MM.1S (cell line): ENCODE data around the gene PIGR.

Source experiments
- DNase-seq: peaks from one replicate; pipeline ENCODE4 v3.0.0-alpha.2; 2015
- H2AFZ ChIP-seq: fragments of 300-600 bp; sonication (generic); 2 replicates; pipeline ENCODE4 v1.6.0; 2016; ENCODE audit warnings: antibody characterized with exemption, low read length
- H3F3A ChIP-seq: fragments of 300-600 bp; sonication (generic); 2 replicates; pipeline ENCODE4 v1.6.1; 2016; ENCODE audit warnings: mild to moderate bottlenecking, antibody characterized with exemption, low read length, moderate library complexity, mixed read lengths; ENCODE audit not compliant: insufficient read depth
- H3K27ac ChIP-seq: fragments of 300-600 bp; sonication (generic); 2 replicates; pipeline ENCODE4 v1.5.1; 2016; ENCODE audit warnings: mild to moderate bottlenecking, low read length
- H3K27me3 ChIP-seq: fragments of 300-600 bp; sonication (generic); replicated peaks from 2 replicates; pipeline ENCODE4 v1.6.0; 2016; ENCODE audit warnings: low read length; ENCODE audit not compliant: insufficient read depth
- H3K36me3 ChIP-seq: fragments of 300-600 bp; sonication (generic); replicated peaks from 2 replicates; pipeline ENCODE4 v1.6.1; 2016; ENCODE audit warnings: mild to moderate bottlenecking, low read length, mixed read lengths; ENCODE audit not compliant: insufficient read depth
- H3K4me1 ChIP-seq: fragments of 300-600 bp; sonication (generic); 2 replicates; pipeline ENCODE4 v1.6.1; 2016; ENCODE audit warnings: low read length, mixed read lengths
- H3K4me2 ChIP-seq: fragments of 300-600 bp; sonication (generic); 2 replicates; pipeline ENCODE4 v1.6.0; 2016; ENCODE audit warnings: low read depth, low read length
- H3K4me3 ChIP-seq: fragments of 300-600 bp; sonication (generic); 2 replicates; pipeline ENCODE4 v1.5.1; 2016; ENCODE audit warnings: low read length, mixed read lengths
- H3K79me2 ChIP-seq: fragments of 300-600 bp; sonication (generic); 2 replicates; pipeline ENCODE4 v1.6.1; 2016; ENCODE audit warnings: mixed run types, low read length, mixed read lengths
- H3K9ac ChIP-seq: fragments of 300-600 bp; sonication (generic); 2 replicates; pipeline ENCODE4 v1.6.1; 2016; ENCODE audit warnings: low read length, mixed read lengths
- H3K9me2 ChIP-seq: fragments of 300-600 bp; sonication (generic); replicated peaks from 2 replicates; pipeline ENCODE4 v1.6.1; 2016; ENCODE audit warnings: mild to moderate bottlenecking, low read length, mixed read lengths; ENCODE audit not compliant: insufficient read depth
- H3K9me3 ChIP-seq: fragments of 300-600 bp; sonication (generic); replicated peaks from 2 replicates; pipeline ENCODE4 v1.6.1; 2016; ENCODE audit warnings: mild to moderate bottlenecking, low read length, mixed read lengths; ENCODE audit not compliant: insufficient read depth
- H4K20me1 ChIP-seq: fragments of 300-600 bp; sonication (generic); 2 replicates; pipeline ENCODE4 v1.6.1; 2016; ENCODE audit warnings: mild to moderate bottlenecking, low read length, moderate library complexity, mixed read lengths; ENCODE audit not compliant: insufficient read depth
- CTCF ChIP-seq: fragments of 300-600 bp; sonication (generic); IDR thresholded peaks from 2 replicates; pipeline ENCODE4 v1.5.1; 2016; ENCODE audit warnings: antibody characterized with exemption, low read length, mixed read lengths
- EZH2 ChIP-seq: fragments of 300-600 bp; sonication (generic); optimal IDR thresholded peaks from 2 replicates; pipeline ENCODE3; 2017; ENCODE audit warnings: low read depth, mild to moderate bottlenecking, antibody characterized with exemption, low read length, mixed read lengths
- EZH2phosphoT487 ChIP-seq: fragments of 300-600 bp; sonication (generic); IDR thresholded peaks from 2 replicates; pipeline ENCODE4 v1.6.1; 2018; ENCODE audit warnings: antibody characterized with exemption, low read length

Gene PIGR

GRCh38 chr1:206941766-206942418, 4.4 kb downstream of the PIGR start:
- Histone ChIP-seq H3K4me3 (no peak overlapping the region), H3K79me2 (no peaks in the 10 kb centered on the region), H3K4me2 (no peak overlapping the region), H3K9me3 (no peaks in the 10 kb centered on the region), H2AFZ (no peak overlapping the region), H3K9me2 (no peaks in the 10 kb centered on the region), H3K4me1 (no peaks in the 10 kb centered on the region), H3K9ac (no peak overlapping the region), H4K20me1 (no peaks in the 10 kb centered on the region), H3K36me3 (no peaks in the 10 kb centered on the region), H3K27me3 (no peaks in the 10 kb centered on the region), H3F3A (no peaks in the 10 kb centered on the region), H3K27ac (no peak overlapping the region)
- TF ChIP-seq EZH2, result no peak
- TF ChIP-seq EZH2phosphoT487, result no peak
- no peak for TF ChIP-seq CTCF
- DNase-seq, result no peak

DNA sequence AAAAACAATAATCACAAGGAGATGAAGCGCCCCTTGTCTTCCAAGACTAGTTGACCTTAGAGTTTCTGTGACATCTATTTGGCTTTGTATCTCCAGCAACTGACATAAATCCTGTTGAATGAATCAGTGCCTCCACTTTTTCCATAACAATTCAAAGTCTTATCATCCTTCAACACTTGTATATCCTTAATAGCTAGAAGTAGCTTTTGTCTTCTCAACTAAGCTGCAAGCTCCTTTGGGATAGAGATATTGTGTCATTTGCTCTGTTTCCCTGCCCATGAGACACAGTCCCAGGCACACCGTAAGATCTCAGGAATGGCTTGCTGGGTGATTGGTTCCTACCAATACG, 5.7 kb downstream of the PIGR start:
- no peak for DNase-seq
- Histone ChIP-seq H3F3A (no peaks in the 10 kb centered on the region), H3K9me2 (no peaks in the 10 kb centered on the region), H3K79me2 (no peaks in the 10 kb centered on the region), H3K27me3 (no peaks in the 10 kb centered on the region), H3K9me3 (no peaks in the 10 kb centered on the region), H3K4me3 (no peak overlapping the region), H3K27ac (no peak overlapping the region), H4K20me1 (no peaks in the 10 kb centered on the region), H3K4me2 (no peak overlapping the region), H3K4me1 (no peaks in the 10 kb centered on the region), H3K36me3 (no peaks in the 10 kb centered on the region), H2AFZ (no peak overlapping the region), H3K9ac (no peak overlapping the region)
- TF ChIP-seq EZH2 (no peak), EZH2phosphoT487 (no peak), CTCF (no peak)

- TF ChIP-seq CTCF (no peak), EZH2phosphoT487 (no peak)
- no peak overlapping the region for H3K4me3 ChIP-seq
- H3K4me2 ChIP-seq, result no peak overlapping the region
- no peaks in the 10 kb centered on the region for H3F3A ChIP-seq
- no peaks in the 10 kb centered on the region for H4K20me1 ChIP-seq
- H3K9me2 ChIP-seq, result no peaks in the 10 kb centered on the region
- H3K9me3 ChIP-seq, result no peaks in the 10 kb centered on the region
- H3K27me3 ChIP-seq, result no peaks in the 10 kb centered on the region
- H3K9ac ChIP-seq, result no peak overlapping the region
- no peaks in the 10 kb centered on the region for H3K79me2 ChIP-seq
- no peaks in the 10 kb centered on the region for H3K4me1 ChIP-seq
- H3K36me3 ChIP-seq, result no peaks in the 10 kb centered on the region
- H3K27ac ChIP-seq, result no peak overlapping the region
- no peak overlapping the region for H2AFZ ChIP-seq
- DNase-seq, result no peak
These were observed 6.3 kb downstream of the PIGR start for GRCh38 chr1:206939841-206940587.
